Liver (tissue), 2 donors: Measurements from ENCODE around the gene SLC8A3.

ENCODE experiments used
- TF ChIP-seq, protein P1 (sequence below): IDR thresholded peaks from 2 replicates; pipeline ENCODE4 v1.6.1; 2016; ENCODE audit warnings: antibody characterized with exemption
- TF ChIP-seq, protein P2 (sequence below): IDR thresholded peaks from 2 replicates; pipeline ENCODE4 v1.6.1; 2016; ENCODE audit warnings: antibody characterized with exemption, mild to moderate bottlenecking
- donor health status: healthy.

DNA sequence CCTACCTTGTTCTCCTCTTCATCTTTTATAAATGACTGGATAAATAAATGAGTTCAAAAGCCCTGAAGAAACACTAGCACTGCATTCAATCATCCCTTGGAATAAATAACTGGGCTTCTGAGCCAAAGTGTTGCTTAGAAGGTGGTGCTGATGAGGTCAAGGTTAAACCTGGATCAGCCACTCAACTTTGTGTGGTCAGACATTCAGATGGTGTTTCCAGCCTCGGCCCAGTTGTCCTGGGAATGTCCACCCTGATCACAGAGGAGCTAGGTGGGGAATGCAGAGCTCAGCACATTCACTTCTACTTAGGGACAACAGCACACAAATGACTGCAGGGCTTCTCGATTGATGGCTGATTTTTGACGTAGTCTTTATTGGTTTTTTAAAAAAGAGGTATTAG lies 88.7 kb downstream of the SLC8A3 start:
- TF ChIP-seq, protein P1, sequence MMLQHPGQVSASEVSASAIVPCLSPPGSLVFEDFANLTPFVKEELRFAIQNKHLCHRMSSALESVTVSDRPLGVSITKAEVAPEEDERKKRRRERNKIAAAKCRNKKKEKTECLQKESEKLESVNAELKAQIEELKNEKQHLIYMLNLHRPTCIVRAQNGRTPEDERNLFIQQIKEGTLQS = no peak
- TF ChIP-seq, protein P2, sequence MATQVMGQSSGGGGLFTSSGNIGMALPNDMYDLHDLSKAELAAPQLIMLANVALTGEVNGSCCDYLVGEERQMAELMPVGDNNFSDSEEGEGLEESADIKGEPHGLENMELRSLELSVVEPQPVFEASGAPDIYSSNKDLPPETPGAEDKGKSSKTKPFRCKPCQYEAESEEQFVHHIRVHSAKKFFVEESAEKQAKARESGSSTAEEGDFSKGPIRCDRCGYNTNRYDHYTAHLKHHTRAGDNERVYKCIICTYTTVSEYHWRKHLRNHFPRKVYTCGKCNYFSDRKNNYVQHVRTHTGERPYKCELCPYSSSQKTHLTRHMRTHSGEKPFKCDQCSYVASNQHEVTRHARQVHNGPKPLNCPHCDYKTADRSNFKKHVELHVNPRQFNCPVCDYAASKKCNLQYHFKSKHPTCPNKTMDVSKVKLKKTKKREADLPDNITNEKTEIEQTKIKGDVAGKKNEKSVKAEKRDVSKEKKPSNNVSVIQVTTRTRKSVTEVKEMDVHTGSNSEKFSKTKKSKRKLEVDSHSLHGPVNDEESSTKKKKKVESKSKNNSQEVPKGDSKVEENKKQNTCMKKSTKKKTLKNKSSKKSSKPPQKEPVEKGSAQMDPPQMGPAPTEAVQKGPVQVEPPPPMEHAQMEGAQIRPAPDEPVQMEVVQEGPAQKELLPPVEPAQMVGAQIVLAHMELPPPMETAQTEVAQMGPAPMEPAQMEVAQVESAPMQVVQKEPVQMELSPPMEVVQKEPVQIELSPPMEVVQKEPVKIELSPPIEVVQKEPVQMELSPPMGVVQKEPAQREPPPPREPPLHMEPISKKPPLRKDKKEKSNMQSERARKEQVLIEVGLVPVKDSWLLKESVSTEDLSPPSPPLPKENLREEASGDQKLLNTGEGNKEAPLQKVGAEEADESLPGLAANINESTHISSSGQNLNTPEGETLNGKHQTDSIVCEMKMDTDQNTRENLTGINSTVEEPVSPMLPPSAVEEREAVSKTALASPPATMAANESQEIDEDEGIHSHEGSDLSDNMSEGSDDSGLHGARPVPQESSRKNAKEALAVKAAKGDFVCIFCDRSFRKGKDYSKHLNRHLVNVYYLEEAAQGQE = no peak
